Spinal cord (tissue), 10 donors: ENCODE measurements around the gene RAET1G. TPM values are rescaled to one million over a fixed set of nuclear protein-coding genes. Genes with fewer than 3 reads are reported as not detected.

Experiments
- DNase-seq, 6 donors: peaks; one replicate each; pipeline versions ENCODE4 v3.0.0 to v3.0.0-alpha.2; 2013 to 2015; ENCODE audit warnings: low spot score in 6 of 6, low read depth in 4 of 6
- H3K27ac ChIP-seq: one replicate; pipeline ENCODE4 v1.5.1; 2013; ENCODE audit warnings: low read depth, low read length, control low read depth
- H3K27me3 ChIP-seq: one replicate; pipeline ENCODE4 v1.6.1; 2013; ENCODE audit warnings: low read length; ENCODE audit not compliant: control insufficient read depth, insufficient read depth
- H3K36me3 ChIP-seq: one replicate; pipeline ENCODE4 v1.6.1; 2013; ENCODE audit warnings: low read length; ENCODE audit not compliant: control insufficient read depth, insufficient read depth
- H3K4me1 ChIP-seq: one replicate; pipeline ENCODE4 v1.6.1; 2013; ENCODE audit warnings: low read length; ENCODE audit not compliant: control insufficient read depth, insufficient read depth
- H3K4me3 ChIP-seq: one replicate; pipeline ENCODE4 v1.5.1; 2013; ENCODE audit warnings: low read depth, low read length, control low read depth
- H3K9me3 ChIP-seq: one replicate; pipeline ENCODE4 v1.6.1; 2013; ENCODE audit warnings: low read length; ENCODE audit not compliant: control insufficient read depth, insufficient read depth
- WGBS: methylation state at CpG from one replicate; pipeline ENCODE4 v1.1.5; 2013; ENCODE audit warnings: missing lambda C conversion rate; ENCODE audit not compliant: insufficient coverage; 5-methylcytosine and 5-hydroxymethylcytosine counted together
- polyA plus RNA-seq, 2 donors: library from polyadenylated mRNA; unstranded; fragments of 120-200 nt; gene quantifications; one replicate each; pipeline ENCODE4 v1.2.1, GENCODE V29; 2013; ENCODE audit not compliant: insufficient read length in 2 of 2
- total RNA-seq, 2 donors: library from RNA; depleted of rRNA in 1 of 2; stranded (reverse); fragments of 120-200 nt in 1 of 2; fragments of >200 nt in 1 of 2; gene quantifications; one replicate each; pipeline versions ENCODE4 v1.2.3 to v1.2.4, GENCODE V29; 2013 to 2014
- donor health status: healthy.

RAET1G gene
- total and polyA plus RNA-seq, 4 donors, result 0.70 to 1.7 TPM; not detected in 2

DNA sequence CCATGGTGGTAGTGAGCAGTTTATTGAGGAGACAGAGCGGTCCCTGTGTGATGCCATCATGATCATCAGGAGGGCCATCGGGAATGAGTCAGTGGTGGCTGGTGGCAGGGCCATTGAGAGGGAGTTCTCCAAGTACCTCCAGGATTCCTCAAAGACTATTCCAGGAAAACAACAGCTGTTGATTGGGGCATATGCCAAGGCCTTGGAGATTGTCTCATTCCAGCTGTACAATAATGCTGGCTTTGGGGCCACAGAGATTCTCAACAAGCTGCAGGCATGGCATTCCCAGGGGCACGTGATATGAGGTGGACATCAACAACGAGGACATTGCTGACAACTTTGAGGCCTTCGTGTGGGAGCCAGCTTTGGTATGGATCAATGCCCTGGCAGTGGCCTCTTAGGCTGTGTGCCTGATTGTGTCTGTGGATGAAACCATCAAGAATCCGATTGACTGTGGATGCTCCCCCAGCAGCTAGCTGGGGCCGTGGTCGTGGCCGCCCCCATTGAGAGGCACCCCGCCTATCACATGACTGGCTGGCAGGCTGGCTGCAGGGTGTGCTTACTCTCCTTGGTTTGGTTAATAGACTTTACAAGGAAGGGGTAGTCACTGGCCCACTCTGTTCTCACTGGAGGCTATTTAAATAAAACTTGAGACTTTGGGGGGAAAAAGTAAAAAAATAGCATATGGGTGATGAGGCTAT, 41.7 kb downstream of the RAET1G start:
- no peaks in the 10 kb centered on the region for H3K9me3 ChIP-seq
- H3K27me3 ChIP-seq, result no peaks in the 10 kb centered on the region
- no peak overlapping the region for H3K27ac ChIP-seq
- no peak for DNase-seq
- H3K36me3 ChIP-seq, result no peaks in the 10 kb centered on the region
- no peak overlapping the region for H3K4me3 ChIP-seq
- H3K4me1 ChIP-seq, result no peaks in the 10 kb centered on the region
- 91% methylated on average over 9 of the region's 10 CpGs for WGBS

GRCh38 chr6:149877659-149878058, 45.3 kb downstream of the RAET1G start:
- no peak overlapping the region for H3K27ac ChIP-seq
- no peaks in the 10 kb centered on the region for H3K4me1 ChIP-seq
- no peaks in the 10 kb centered on the region for H3K36me3 ChIP-seq
- no peak for DNase-seq
- no peaks in the 10 kb centered on the region for H3K9me3 ChIP-seq
- WGBS, result 80% methylated on average over 1 of the region's 1 CpG
- H3K27me3 ChIP-seq, result no peaks in the 10 kb centered on the region
- no peak overlapping the region for H3K4me3 ChIP-seq

- H3K4me3 ChIP-seq, result no peak overlapping the region
- H3K4me1 ChIP-seq, result no peaks in the 10 kb centered on the region
- no peak overlapping the region for H3K27ac ChIP-seq
- H3K36me3 ChIP-seq, result no peaks in the 10 kb centered on the region
- no CpG with 5 or more reads among the region's 3 CpGs for WGBS
- no peak for DNase-seq
- H3K9me3 ChIP-seq, result no peaks in the 10 kb centered on the region
- H3K27me3 ChIP-seq, result no peaks in the 10 kb centered on the region
These were observed 46.5 kb downstream of the RAET1G start for GRCh38 chr6:149876241-149876933.

GRCh38 chr6:149872233-149872632, 50.7 kb downstream of the RAET1G start:
- H3K4me1 ChIP-seq, result no peaks in the 10 kb centered on the region
- no peaks in the 10 kb centered on the region for H3K27me3 ChIP-seq
- WGBS, result 60% methylated on average over 1 of the region's 1 CpG
- no peak overlapping the region for H3K4me3 ChIP-seq
- no peaks in the 10 kb centered on the region for H3K9me3 ChIP-seq
- no peaks in the 10 kb centered on the region for H3K36me3 ChIP-seq
- H3K27ac ChIP-seq, result no peak overlapping the region
- DNase-seq, result no peak

GRCh38 chr6:149871182-149871581, 51.7 kb downstream of the RAET1G start:
- no CpG with 5 or more reads among the region's 2 CpGs for WGBS
- DNase-seq, result no peak
- Histone ChIP-seq H3K4me3 (no peak overlapping the region), H3K27ac (no peak overlapping the region), H3K36me3 (no peaks in the 10 kb centered on the region), H3K9me3 (no peaks in the 10 kb centered on the region), H3K4me1 (no peaks in the 10 kb centered on the region), H3K27me3 (no peaks in the 10 kb centered on the region)

DNA sequence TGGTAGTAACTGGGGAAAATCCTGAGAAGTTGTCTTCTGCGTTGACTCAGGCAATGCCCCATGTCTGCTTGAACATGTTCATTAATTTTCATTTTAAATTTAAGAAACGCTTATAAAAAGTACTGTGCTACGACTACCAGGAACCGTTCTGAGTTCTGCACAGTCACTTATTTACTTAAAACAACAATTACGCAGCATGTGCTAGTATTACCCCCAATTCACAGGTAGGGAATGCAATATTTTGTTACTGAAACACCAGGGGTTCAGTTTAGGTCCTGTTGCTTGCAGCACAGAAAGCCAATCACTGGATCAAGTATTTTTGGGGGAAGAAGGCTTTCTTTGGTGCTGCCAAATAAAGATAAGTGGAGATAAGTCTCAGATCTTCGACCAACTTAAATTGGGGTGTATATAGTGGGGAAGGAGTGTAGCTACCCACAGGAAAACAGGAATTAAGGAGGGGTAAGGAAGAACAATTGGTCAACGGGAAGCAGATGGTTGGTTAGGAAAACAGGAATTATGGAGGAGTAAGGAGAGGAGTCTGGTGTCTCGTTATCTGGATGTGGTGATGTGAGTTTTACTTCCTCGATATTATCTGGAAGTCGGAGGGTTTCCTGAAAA, 53.5 kb downstream of the RAET1G start:
- no peak overlapping the region for H3K27ac ChIP-seq
- no peaks in the 10 kb centered on the region for H3K36me3 ChIP-seq
- no peaks in the 10 kb centered on the region for H3K27me3 ChIP-seq
- no peaks in the 10 kb centered on the region for H3K9me3 ChIP-seq
- H3K4me1 ChIP-seq, result peaks cover 5% of the 10 kb centered on the region
- 92% methylated on average over 4 of the region's 10 CpGs for WGBS
- DNase-seq, result no peak
- H3K4me3 ChIP-seq, result no peak overlapping the region

GRCh38 chr6:149867876-149868640, 54.9 kb downstream of the RAET1G start:
- Histone ChIP-seq H3K4me3 (no peak overlapping the region), H3K36me3 (no peaks in the 10 kb centered on the region), H3K9me3 (no peaks in the 10 kb centered on the region), H3K27ac (no peak overlapping the region), H3K4me1 (peaks cover 7% of the 10 kb centered on the region), H3K27me3 (no peaks in the 10 kb centered on the region)
- 13% methylated on average over 1 of the region's 4 CpGs for WGBS
- no peak for DNase-seq

Other genes with a start within 250 kb of the RAET1G start
- gene LATS1, start 205.0 kb downstream of the RAET1G start, total RNA-seq, result 10 to 100 TPM; 29.3 to 35.9 TPM
- 10 to 100 TPM; 18.6 to 22.0 TPM for gene LATS1, start 205.0 kb downstream of the RAET1G start, polyA plus RNA-seq
- gene NUP43, start 176.6 kb downstream of the RAET1G start, total RNA-seq, result 10 to 100 TPM; 23.4 to 28.1 TPM
- 10 to 100 TPM; 29.4 to 34.2 TPM for gene NUP43, start 176.6 kb downstream of the RAET1G start, polyA plus RNA-seq
- 100 to 1,000 TPM in 1 of 2 donors, 10 to 100 TPM in 1; 84.4 to 173 TPM for gene PCMT1, start 173.4 kb downstream of the RAET1G start, total RNA-seq
- 100 to 1,000 TPM; 154 to 164 TPM for gene PCMT1, start 173.4 kb downstream of the RAET1G start, polyA plus RNA-seq
- gene LRP11, start 58.8 kb downstream of the RAET1G start, total RNA-seq, result 10 to 100 TPM; 18.0 to 31.3 TPM
- 10 to 100 TPM; 36.5 to 39.3 TPM for gene LRP11, start 58.8 kb downstream of the RAET1G start, polyA plus RNA-seq
- 1 to 10 TPM in 1 of 2 donors, not detected in 1; 1.0 TPM for gene RAET1E, start 25.0 kb downstream of the RAET1G start, total RNA-seq
- gene RAET1E, start 25.0 kb downstream of the RAET1G start, polyA plus RNA-seq, result under 1 TPM in 1 of 2 donors, not detected in 1; 0.32 TPM
- gene ULBP2, start 18.9 kb upstream of the RAET1G start, total RNA-seq, result under 1 TPM; 0.55 to 0.89 TPM
- gene ULBP2, start 18.9 kb upstream of the RAET1G start, polyA plus RNA-seq, result 1 to 10 TPM; 1.7 to 1.9 TPM
- under 1 TPM; 0.17 to 0.20 TPM for gene ULBP1, start 40.8 kb upstream of the RAET1G start, total RNA-seq
- 1 to 10 TPM in 1 of 2 donors, under 1 TPM in 1; 0.79 to 1.3 TPM for gene ULBP1, start 40.8 kb upstream of the RAET1G start, polyA plus RNA-seq
- not detected for gene RAET1L, start 102.4 kb upstream of the RAET1G start, total RNA-seq
- not detected for gene RAET1L, start 102.4 kb upstream of the RAET1G start, polyA plus RNA-seq
- 1 to 10 TPM; 5.2 to 5.6 TPM for gene ULBP3, start 146.0 kb upstream of the RAET1G start, total RNA-seq
- 1 to 10 TPM; 5.6 to 6.9 TPM for gene ULBP3, start 146.0 kb upstream of the RAET1G start, polyA plus RNA-seq
- gene PPP1R14C, start 219.9 kb upstream of the RAET1G start, total RNA-seq, result 10 to 100 TPM in 1 of 2 donors, 1 to 10 TPM in 1; 7.8 to 19.4 TPM
- gene PPP1R14C, start 219.9 kb upstream of the RAET1G start, polyA plus RNA-seq, result 10 to 100 TPM; 33.4 to 42.3 TPM